OCI-LY3 (cell line): ENCODE measurements around the gene ZGLP1.

Experiments used
- CTCF ChIP-seq: fragments of 200-600, 300-600 bp; sonication (generic); IDR thresholded peaks from 2 replicates; pipeline ENCODE4 v1.5.1; 2014; ENCODE audit warnings: antibody characterized with exemption, low read length, low read depth
- EZH2phosphoT487 ChIP-seq: fragments of 200-600 bp; shearing (Covaris generic); IDR thresholded peaks from 2 replicates; pipeline ENCODE4 v1.6.1; 2018; ENCODE audit warnings: antibody characterized with exemption, mixed run types, low read depth

DNA sequence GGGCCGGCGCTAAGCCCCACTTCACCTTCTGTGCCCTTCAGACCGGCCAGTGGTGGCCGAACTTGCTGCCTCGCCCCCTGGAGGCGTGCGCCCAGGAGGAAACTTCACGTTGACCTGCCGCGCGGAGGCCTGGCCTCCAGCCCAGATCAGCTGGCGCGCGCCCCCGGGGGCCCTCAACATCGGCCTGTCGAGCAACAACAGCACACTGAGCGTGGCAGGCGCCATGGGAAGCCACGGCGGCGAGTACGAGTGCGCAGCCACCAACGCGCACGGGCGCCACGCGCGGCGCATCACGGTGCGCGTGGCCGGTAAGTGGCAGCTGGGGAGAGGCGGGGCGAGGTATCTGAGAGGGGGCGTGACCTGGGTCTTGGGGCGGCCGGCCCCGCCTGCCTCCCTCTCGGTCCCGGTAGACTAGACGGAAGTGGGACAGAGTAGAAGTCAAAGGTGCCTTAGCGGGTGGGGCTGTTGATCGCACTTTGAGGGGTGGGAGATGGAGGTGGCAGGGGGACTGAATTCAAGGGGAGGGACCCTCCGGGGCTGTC, 14.2 kb downstream of the ZGLP1 start:
- TF ChIP-seq CTCF = no peak
- TF ChIP-seq EZH2phosphoT487 = no peak
